VCaP (cell line): ENCODE results near the gene C12orf42.

ENCODE experiments used
- H3K27ac ChIP-seq: fragments of 450-650 bp; 2 replicates; pipeline ENCODE4 v1.5.1; 2017
- TF ChIP-seq, protein P1 (sequence below): fragments of 450-650 bp; conservative IDR thresholded peaks from 2 replicates; pipeline ENCODE4 v1.5.1; 2017; ENCODE audit warnings: mild to moderate bottlenecking, moderate library complexity

C12orf42 gene

DNA sequence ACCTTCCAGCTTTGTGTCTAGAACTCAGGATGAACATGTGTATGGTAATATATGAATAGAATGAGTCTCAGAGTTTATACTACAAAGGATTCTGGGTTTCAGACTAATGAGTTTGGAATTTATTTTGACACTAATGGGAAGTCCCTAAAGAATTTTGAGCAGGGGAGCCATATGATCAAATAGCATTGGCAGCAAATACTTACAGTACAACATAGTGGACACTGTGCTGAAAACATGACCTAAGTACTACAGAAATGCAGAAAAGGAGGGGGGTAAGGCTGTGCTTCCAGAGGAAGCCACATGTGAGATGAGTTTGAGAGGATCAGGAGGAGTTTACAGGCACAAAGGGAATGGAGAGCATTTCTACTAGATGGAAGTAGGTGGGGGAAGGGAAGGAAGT lies 225.8 kb downstream of the C12orf42 start:
- H3K27ac ChIP-seq = no peak overlapping the region

DNA sequence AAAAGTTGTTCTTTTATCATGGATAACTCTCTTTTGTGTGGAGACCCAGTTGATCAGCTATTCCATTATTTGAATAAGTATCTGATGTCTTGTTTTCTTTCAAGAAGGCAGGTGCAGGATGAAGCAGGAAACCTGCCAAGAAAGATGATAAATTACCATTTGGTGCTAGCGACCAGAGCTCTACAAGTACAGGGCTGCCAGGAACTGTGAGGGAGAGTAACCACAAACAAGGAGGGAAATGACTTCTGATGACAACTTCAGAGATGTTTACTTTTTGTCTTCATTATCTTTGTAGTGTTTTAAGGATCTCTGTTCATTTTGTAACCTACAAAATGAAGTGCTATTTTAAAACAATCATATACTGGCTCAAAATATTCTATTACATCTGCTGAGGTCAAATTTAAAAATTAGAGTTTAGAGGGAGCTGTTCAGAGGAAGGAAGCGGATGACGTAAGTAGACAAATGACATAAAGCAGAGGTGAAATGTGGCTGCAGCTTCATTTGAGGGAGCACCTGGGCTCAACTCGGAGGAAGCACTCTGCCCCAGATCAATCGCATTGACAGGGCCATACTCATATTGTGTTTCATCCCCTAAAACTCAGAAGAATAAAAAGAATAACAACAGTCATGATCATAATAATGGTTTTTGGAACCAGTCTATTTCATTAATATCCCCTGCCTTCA lies 226.8 kb downstream of the C12orf42 start:
- no peak overlapping the region for H3K27ac ChIP-seq
- TF ChIP-seq, protein P1, sequence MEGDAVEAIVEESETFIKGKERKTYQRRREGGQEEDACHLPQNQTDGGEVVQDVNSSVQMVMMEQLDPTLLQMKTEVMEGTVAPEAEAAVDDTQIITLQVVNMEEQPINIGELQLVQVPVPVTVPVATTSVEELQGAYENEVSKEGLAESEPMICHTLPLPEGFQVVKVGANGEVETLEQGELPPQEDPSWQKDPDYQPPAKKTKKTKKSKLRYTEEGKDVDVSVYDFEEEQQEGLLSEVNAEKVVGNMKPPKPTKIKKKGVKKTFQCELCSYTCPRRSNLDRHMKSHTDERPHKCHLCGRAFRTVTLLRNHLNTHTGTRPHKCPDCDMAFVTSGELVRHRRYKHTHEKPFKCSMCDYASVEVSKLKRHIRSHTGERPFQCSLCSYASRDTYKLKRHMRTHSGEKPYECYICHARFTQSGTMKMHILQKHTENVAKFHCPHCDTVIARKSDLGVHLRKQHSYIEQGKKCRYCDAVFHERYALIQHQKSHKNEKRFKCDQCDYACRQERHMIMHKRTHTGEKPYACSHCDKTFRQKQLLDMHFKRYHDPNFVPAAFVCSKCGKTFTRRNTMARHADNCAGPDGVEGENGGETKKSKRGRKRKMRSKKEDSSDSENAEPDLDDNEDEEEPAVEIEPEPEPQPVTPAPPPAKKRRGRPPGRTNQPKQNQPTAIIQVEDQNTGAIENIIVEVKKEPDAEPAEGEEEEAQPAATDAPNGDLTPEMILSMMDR = no peak

More for the DNA sequence above, 225.8 kb downstream of the C12orf42 start:
- TF ChIP-seq, protein P1 = no peak

DNA sequence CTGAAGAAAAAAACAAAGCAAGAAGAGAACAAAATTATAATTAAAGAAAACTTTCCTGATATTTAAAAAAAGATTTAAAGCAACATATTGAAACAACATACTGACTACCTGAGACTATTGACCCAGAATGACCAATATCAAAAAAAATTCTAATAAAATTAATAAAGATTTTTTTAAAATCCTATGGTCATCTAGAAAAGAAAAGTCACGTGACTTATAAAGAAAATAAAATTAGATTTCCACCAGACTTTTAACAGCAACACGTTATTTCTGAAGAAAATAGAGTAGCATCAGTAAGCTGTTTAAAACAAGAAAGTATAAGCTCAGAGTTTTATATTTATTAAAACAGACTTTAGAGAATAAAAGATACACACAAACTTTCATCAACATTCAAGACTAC lies 238.0 kb downstream of the C12orf42 start:
- no peak overlapping the region for H3K27ac ChIP-seq
- TF ChIP-seq, protein P1 = no peak
